Gastroesophageal sphincter (tissue), 3 donors: ENCODE data around the gene NR3C2.

Experiments
- CTCF ChIP-seq, 4 experiments: fragments of 200-600 bp in 2 of 4; fragments of 450-650 bp in 2 of 4; sonication (generic) in 1 of 4; IDR thresholded peaks; one replicate each; pipeline ENCODE4 v1.5.1; 2017 to 2019; ENCODE audit warnings: antibody characterized with exemption in 4 of 4, mild to moderate bottlenecking in 2 of 4, moderate library complexity in 2 of 4
- EP300 ChIP-seq: sonication (generic); formaldehyde crosslinking; IDR thresholded peaks from one replicate; pipeline ENCODE4 v1.6.1; 2017; ENCODE audit warnings: antibody characterized with exemption, mild to moderate bottlenecking
- POLR2A ChIP-seq, 2 donors: fragments of 450-650 bp; IDR thresholded peaks; one replicate each; pipeline ENCODE4 v1.6.1; 2017; ENCODE audit warnings: antibody characterized with exemption in 2 of 2, mild to moderate bottlenecking in 2 of 2, moderate library complexity in 1 of 2
- POLR2AphosphoS5 ChIP-seq: sonication (generic); formaldehyde crosslinking; IDR thresholded peaks from one replicate; pipeline ENCODE4 v1.6.1; 2017; ENCODE audit warnings: antibody characterized with exemption

GRCh38 chr4:148312956-148313490, 129.2 kb downstream of the NR3C2 start:
- TF ChIP-seq CTCF (IDR thresholded peaks at IDR 0.05) (no peak), POLR2AphosphoS5 (no peak), POLR2A (IDR thresholded peaks at IDR 0.05) (no peak), EP300 (no peak)
